Activated T-cell treated with anti-CD3 and anti-CD28 coated beads for 1 hour (primary cell): ENCODE results near the gene DNM3.

ENCODE experiments used
- DNase-seq: peaks from one replicate; pipeline ENCODE4 v3.0.0-alpha.2; 2020; ENCODE audit warnings: low read depth

Gene DNM3

DNA sequence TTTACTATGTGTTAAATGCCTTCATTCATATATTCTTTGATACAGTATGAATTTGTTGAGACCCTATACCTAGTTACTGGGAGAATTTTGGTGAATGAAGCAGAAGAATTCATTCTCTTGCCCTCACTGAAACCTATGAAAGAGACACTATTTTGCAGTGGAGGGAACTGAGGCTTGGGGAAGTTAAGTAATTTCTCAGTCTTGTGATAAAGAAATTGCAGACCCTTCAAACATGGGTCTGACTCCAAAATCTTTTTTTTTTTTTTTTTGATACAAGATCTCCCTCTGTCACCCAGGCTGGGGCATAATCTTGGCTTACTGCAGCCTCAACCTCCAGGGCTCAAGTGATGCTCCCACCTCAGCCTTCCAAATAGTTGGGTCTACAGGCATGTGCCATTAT, 132.1 kb downstream of the DNM3 start:
- DNase-seq: no peak

GRCh38 chr1:171981303-171981702, 140.0 kb downstream of the DNM3 start:
- DNase-seq: no peak

- no peak for DNase-seq
These were observed 142.3 kb downstream of the DNM3 start for GRCh38 chr1:171983584-171983983.

- no peak for DNase-seq
These were observed 143.0 kb downstream of the DNM3 start for GRCh38 chr1:171984262-171984661.

DNA sequence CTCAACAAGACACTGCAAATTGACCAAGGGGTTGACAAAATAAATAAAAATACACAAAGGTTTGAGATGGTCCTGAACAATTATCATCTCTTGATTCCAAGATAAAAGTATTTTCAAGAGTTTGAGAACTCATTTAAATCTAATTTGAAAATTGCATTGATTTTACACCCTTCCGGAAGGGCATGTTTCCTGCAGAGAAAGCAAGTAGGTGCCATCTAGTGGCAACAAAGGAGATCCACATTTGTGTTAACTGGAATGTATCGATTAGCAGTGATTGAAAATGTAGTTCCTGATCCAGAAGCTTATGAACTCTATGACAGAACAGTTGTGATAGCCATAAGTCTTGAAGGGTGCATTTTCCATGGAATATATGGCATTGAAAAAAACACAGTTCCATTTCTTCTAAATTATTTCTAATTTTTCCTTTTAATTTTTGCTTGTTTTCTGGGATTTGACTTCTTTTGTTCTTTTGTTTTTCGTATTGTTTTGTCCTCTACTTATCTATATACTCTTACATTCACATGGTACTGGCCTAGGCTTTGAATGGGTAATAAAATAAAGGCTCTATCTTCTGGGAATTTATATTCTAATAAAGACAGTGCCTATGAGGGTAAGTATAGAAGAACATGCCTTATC, 143.7 kb downstream of the DNM3 start:
- DNase-seq: no peak

DNA sequence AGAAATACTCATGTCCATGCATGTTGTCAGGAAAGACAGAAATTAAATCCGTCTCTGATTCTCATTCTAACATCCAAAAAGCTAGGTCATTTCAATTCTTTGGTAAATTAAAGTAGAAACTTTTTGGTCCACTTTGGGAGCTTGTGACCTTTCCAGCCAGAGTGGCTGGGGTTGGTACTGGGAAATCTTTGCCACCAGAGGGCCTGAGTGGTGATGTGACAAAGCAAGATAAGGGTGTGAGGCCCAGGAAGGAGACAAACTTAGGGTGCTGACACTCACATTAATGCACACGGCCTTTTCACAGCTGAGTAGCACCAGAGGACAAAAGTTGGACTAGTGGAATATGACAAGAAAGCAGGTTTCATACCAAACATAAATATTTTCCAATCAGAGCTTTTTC, 144.3 kb downstream of the DNM3 start:
- DNase-seq: no peak

DNA sequence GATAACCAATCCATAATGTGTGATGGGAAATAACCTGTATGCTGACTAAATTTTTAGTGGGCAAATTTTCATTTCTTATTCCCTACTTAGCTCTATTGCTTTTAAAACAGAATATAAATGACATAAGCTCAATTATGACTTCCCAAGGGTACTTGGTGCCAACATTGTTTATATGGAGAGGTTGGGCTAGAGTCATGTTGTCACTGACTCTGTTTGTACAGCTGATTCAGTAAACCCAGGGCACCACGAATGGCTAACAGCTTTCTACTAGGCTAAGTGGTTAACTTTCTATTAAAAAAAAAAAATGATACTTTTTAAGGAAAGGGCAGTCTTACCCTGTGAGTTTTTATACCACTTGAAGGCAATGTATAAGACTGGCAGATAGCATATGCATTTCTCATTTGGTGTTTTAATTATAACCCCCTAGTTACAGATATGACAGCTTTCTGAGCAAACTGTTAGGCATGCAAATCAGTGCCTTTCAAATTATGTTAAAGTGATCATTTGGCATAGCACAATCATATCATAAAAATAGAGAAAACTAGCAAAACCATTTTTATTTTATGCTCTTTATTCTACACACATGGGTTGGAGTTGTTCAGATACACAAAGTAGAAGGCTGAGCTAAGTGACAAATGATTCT, 147.1 kb downstream of the DNM3 start:
- DNase-seq: no peak

GRCh38 chr1:171990371-171990770, 149.1 kb downstream of the DNM3 start:
- no peak for DNase-seq

DNA sequence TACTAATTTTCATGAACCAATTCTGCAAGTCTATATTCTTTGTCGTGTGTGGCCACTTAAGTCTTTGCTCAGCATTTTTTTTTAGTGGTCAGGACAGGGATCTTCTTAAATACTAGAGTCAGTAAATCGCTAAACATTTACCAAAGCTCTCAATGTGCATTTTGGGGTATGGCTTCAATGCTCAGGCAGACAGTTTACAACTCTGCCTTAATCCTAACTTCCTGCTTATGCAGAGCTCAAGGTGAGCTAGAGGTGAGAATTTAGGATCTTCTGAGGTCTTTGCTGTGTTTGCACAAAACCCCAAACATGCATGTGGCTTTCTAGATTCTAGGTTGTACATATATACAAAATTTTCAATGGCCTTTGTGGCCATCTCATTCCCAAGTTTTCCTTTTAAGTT, 153.0 kb downstream of the DNM3 start:
- DNase-seq: no peak

DNA sequence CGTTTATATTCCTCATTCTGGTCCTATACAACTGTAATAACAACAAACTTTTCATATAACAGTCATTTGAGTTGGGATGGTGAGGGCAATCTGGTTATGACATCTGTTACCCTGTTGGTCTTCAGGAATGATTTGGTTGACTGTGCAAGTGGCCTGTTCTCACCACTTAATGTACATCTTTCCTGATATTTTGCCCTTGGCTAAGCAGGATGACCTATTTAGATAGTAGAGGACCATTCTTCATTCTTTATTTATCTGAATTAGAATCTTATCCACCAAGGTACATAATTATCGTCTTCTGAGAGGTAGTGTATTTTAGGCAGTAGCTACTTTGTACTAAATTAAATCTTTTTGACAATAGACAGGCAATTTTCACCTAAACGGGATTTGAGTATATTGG, 154.3 kb downstream of the DNM3 start:
- no peak for DNase-seq

DNA sequence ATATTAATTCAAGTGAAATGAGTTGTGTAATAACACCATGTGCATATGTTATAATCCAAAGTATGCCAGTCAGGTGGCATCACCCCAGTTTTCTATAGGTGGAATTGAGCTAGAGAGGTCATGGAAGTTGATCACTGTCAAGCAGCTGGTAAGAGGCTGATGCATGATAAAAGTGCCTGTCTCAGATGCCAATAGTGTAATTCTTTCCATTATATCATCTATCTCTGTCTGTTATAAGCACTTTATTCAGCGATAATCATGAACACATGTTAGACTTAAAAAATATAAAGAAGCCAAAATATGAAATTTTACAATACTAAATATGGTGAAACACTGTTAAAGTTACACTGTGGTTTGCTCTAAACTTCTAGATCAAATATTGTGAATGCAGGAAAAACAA, 156.6 kb downstream of the DNM3 start:
- no peak for DNase-seq

- no peak for DNase-seq
These were observed 157.4 kb downstream of the DNM3 start for GRCh38 chr1:171998711-171999110.

- DNase-seq: no peak
These were observed 158.5 kb downstream of the DNM3 start for GRCh38 chr1:171999756-172000155.

DNA sequence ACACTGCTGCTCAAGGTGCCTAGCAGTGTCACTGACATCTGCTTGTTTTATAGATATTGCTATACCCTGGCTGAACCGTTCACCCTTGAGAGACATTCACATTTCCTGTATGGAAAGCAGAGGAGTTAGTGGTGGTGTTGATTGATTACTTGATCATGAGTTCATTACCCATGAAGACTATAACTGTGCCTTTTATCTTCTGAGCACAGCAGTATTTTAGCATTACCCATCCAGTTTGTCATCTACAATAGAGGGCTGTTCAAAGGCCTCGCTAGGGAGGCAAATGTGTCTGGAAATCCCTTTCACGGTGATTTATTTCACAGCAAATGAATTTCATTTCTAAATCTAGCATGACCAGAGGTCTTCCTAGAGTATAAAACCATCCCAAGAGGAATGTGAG, 160.0 kb downstream of the DNM3 start:
- no peak for DNase-seq

- DNase-seq: peak; percentile 4
These were observed 161.5 kb downstream of the DNM3 start for GRCh38 chr1:172002725-172003345.

DNA sequence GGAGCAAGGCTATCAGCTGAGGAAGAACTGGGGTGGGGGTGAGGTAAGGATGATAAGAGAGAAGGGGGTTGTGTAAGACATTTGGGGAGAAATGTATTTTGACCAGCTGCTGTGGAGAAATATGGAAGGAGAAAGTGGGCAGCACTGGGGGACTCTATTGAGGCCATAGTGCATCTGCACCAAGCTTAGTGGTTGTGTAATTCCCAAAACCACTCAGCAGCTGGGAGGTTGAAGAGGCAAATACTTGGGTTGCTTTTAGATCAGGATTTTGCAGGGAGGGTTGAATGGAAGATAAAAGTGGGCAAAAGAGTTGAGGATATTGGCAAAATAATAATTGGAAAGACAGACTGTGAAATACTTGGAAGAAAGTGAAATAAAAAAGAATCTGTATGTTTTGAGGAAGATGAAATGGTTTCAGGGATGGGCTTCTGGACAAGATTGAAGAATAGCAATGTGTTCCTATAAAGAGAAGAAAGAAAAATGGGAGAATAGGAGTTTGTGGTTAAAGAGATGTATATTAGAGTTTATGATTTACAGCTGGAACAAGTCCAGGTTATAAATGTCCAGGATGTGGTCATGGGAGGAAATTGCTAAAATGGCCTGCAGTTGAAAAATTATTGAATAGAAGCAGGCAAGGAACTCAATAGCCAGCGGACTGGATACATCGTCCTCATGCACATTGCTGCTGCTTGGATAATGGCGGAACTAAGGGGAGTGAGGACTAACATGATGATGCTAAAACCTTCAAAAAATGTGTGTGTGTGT, 162.7 kb downstream of the DNM3 start:
- no peak for DNase-seq

- no peak for DNase-seq
These were observed 163.4 kb downstream of the DNM3 start for GRCh38 chr1:172004671-172005070.

GRCh38 chr1:172005856-172006255, 164.6 kb downstream of the DNM3 start:
- no peak for DNase-seq

DNA sequence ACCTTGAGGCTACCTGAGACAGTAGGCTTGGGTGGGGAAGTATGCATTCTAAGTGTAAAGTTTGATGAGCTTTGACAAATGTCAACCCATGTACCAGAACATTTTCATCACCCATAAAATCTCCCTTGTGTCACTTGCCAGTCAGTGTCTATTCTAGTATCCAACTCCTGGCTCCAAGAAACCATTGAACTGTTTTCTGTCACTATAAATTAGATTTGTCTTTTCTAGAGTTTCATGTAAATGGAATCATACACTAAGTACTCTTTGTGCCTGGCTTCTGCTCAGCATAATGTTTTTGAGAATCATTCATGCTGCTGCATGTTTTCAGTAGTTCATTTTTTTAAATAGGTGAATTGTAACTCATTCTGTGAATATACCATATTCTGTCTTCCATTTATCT, 165.4 kb downstream of the DNM3 start:
- DNase-seq: no peak

GRCh38 chr1:172018727-172019311, 177.5 kb downstream of the DNM3 start:
- DNase-seq: no peak

- DNase-seq: no peak
These were observed 178.7 kb downstream of the DNM3 start for GRCh38 chr1:172019976-172020375.

DNA sequence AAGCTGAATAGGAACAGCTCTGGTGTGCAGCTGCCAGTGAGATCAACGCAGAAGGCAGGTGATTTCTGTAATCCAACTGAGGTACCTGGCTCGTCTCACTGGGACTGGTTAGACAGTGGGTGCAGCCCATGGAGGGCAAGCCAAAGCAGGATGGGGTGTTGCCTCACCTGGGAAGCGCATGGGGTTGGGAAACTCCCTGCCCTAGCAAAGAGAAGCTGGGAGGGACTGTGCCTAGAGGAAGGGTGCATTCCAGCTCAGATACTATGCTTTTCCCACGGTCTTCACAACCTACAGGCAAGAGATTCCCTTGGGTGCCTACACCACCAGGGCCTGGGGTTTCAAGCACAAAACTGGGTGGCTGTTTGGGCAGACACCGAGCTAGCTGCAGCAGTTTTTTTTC, 183.2 kb downstream of the DNM3 start:
- no peak for DNase-seq
